Subcutaneous adipose tissue (tissue), 4 donors: ENCODE measurements around the gene NCKAP1. TPM values are rescaled to one million over a fixed set of nuclear protein-coding genes. Genes with fewer than 3 reads are reported as not detected.

Source experiments
- CTCF ChIP-seq: fragments of 450-650 bp; IDR thresholded peaks from one replicate; pipeline ENCODE4 v1.5.1; 2016; ENCODE audit warnings: low read depth, mild to moderate bottlenecking, control low read depth, antibody characterized with exemption, moderate library complexity
- total RNA-seq, 4 donors: library from RNA; depleted of rRNA; stranded (reverse); fragments of >200 nt; gene quantifications; one replicate each; pipeline ENCODE4 v1.1.0, GENCODE V29; 2016

NCKAP1 gene
- total RNA-seq, 4 donors from 2014 or later, result 123 to 308 (median 157) TPM

DNA sequence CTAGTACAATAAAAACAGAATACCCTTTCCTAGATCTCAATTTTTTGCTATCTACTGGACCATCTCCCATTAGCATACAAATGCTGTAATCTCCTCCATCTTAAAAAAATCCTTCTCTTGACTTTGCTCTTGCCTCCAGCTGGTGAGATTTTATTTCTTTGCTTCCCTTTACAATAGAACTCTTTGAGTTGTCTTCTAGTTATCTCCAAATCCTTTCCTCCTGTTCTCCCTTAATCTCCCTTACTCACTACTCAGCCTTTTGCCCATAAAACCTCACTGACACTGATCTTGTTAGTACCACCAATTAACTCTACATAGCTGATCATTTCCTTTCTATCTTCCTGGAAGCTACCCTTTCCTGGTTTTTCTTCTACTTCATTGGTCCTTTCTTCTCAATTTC is 108.3 kb downstream of the NCKAP1 start:
- no peak for TF ChIP-seq CTCF

- TF ChIP-seq CTCF, result no peak
Measured at GRCh38 chr2:182924306-182924705, 114.0 kb downstream of the NCKAP1 start.

DNA sequence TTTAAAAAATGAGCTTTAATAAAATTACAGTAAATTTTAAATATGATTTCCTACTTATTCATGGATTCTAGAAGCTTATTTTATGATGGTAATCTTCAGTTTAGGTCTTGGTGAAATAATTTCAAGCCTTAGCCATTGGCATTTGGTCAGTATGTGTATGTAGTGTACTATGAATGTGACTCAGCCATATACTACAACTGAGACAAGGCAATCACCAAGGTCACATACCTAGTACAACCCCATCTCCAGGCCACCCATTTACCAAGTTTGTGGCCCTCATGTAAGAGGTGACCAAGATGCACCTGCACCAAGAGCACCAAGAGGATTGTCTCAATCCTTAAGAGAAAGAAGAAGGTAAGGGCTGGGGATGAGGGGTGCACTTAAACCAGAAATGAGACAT is 117.0 kb downstream of the NCKAP1 start:
- no peak for TF ChIP-seq CTCF

GRCh38 chr2:182920631-182921056 is 117.6 kb downstream of the NCKAP1 start:
- TF ChIP-seq CTCF, result no peak

GRCh38 chr2:182920089-182920488 is 118.2 kb downstream of the NCKAP1 start:
- no peak for TF ChIP-seq CTCF

- no peak for TF ChIP-seq CTCF
Measured at GRCh38 chr2:182918961-182919652, 119.2 kb downstream of the NCKAP1 start.

DNA sequence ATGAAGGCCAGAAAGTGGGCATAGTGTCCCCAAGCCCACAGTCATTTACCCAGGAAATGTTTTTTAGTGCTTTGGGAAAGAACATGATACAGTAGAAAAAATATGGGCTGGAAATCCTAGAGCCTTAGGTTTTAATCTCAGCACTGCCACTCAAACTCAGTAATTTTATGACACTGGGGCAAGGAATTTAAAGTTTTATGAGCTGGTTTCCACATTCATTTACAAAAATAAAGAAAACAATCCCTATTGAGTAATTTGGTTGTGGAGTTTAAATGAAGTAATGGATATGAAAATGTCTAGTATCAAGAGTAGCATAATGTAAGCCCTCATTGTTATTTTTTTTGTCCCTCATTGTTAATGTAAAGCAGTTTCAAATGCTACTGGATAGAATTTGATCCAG is 120.3 kb downstream of the NCKAP1 start:
- TF ChIP-seq CTCF, result no peak
